ENCODE results near the gene HPS1. TPM values are rescaled to one million over a fixed set of nuclear protein-coding genes. Genes with fewer than 3 reads are reported as not detected.

HPS1 gene
- total and polyA plus RNA-seq, 2 of the 8 experiments (the other 6 are each of a cell fraction or from before 2014, with no cell fraction given) = 38.7 to 61.7 TPM

DNA sequence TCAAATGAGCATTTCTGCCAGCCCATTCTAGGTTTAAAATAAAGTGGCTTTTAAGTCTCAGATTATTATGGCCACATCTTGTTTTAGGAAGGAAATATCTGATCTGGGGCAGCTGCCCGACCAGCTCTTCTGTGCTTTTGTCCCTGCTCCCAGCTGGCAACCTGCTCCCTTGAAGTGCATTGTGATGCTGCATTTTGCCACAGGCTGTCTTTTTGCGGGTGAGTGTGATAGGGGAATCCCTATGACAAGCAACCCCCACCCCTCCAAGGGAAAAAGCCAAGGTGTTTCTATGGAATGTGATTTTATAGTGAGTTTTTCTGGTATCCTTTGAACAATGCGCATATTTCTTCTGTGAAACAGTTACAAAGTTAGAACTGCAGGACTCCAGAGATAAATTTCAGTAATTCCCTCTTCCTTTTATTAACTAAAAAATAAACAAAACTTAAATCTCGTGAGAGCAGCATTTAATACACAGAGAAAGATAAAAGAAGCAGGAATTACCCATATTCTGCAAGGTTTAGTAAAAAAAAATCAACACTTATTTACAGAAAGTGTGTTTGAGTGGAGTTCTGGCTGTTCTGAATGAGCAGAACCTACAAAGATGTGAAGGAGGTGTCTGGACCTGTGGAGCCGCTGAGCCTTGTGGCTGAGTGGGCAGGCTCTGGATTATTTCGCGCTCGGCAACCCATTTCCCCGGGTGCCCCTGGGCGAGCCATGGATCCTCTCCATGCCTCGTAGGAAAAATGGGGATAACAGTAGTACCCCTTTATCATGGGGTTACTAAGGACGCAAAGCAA, 10.1 kb upstream of the HPS1 start:
- Histone ChIP-seq H4K8ac (ENCODE audit: extremely low read depth, insufficient read depth, low read length) (no peak overlapping the region), H4K5ac (ENCODE audit: insufficient read length, low read depth, low read length) (peak overlapping the region; percentile 57), H3K23me2 (ENCODE audit: low read depth, low read length) (no peaks in the 10 kb centered on the region), H3K27me3 (replicated peaks in 1 of 4; ENCODE audit: control insufficient read depth in 3 of 4, extremely low read depth in 1 of 4, insufficient read depth in 3 of 4, low read length in 3 of 4) (no peaks in the 10 kb centered on the region), H3K18ac (ENCODE audit: extremely low read depth, low read length) (no peak overlapping the region; the same call in 1 of the 2 replicates), H2BK120ac (replicated peaks; ENCODE audit: low read depth, low read length) (no peak overlapping the region), H3K4me1 (replicated peaks in 1 of 4; ENCODE audit: control insufficient read depth in 3 of 4, insufficient read depth in 4 of 4, low read length in 3 of 4) (peaks cover 5 to 14% (median 11%) of the 10 kb centered on the region in 4 experiments), H3K36me3 (ENCODE audit: control insufficient read depth in 2 of 4, insufficient read depth in 4 of 4, low read length in 3 of 4) (no peaks in the 10 kb centered on the region), H3K9me3 (ENCODE audit: insufficient read depth in 2 of 2, low read depth in 1 of 2, low read length in 1 of 2) (no peaks in the 10 kb centered on the region), H3K79me2 (ENCODE audit: control insufficient read depth in 1 of 2, insufficient read depth in 2 of 2, low read length in 2 of 2) (no peaks in the 10 kb centered on the region), H2AK5ac (ENCODE audit: low read depth, low read length) (no peak overlapping the region), H2BK20ac (ENCODE audit: low read length) (no peak overlapping the region), H3K56ac (replicated peaks; ENCODE audit: insufficient read length, low read depth, low read length) (no peak overlapping the region), H2AFZ (ENCODE audit: low read length) (no peak overlapping the region), H3K4me3 (ENCODE audit: extremely low read depth in 1 of 4, insufficient read depth in 2 of 4, low read depth in 3 of 4, low read length in 4 of 4) (no peak overlapping the region), H2BK5ac (ENCODE audit: low read depth, low read length) (no peak overlapping the region), H4K20me1 (replicated peaks in 1 of 2; ENCODE audit: control insufficient read depth in 1 of 2, insufficient read depth in 2 of 2, low read length in 2 of 2) (no peaks in the 10 kb centered on the region), H3K23ac (ENCODE audit: insufficient read length) (no peak overlapping the region), H3K14ac (ENCODE audit: insufficient read length) (no peak overlapping the region), H4K91ac (replicated peaks; ENCODE audit: insufficient read length, low read length) (peak overlapping the region; percentile 10), H3K4ac (replicated peaks; ENCODE audit: insufficient read length, low read depth, low read length) (no peak overlapping the region), H3K27ac (ENCODE audit: low read depth, low read length) (no peak overlapping the region), H2BK15ac (ENCODE audit: low read length) (no peak overlapping the region), H3K9ac (replicated peaks in 1 of 4; ENCODE audit: extremely low read depth in 1 of 4, low read depth in 3 of 4, low read length in 3 of 4) (no peak overlapping the region), H3K79me1 (ENCODE audit: low read depth, low read length) (no peaks in the 10 kb centered on the region), H3K4me2 (ENCODE audit: insufficient read depth in 1 of 2, low read depth in 2 of 2, low read length in 2 of 2) (no peak overlapping the region; a peak in 1 of 4 replicates), H2BK12ac (ENCODE audit: low read depth, low read length) (no peak overlapping the region)
- TF ChIP-seq GTF2F1 (IDR thresholded peaks at IDR 0.05; ENCODE audit: borderline replicate concordance, low read depth, low read length) = no peak
- no peak for TF ChIP-seq RNF2 (IDR thresholded peaks at IDR 0.05; ENCODE audit: borderline replicate concordance, low read depth, low read length, missing control alignments, poor library complexity, severe bottlenecking)
- no peak for TF ChIP-seq RXRA (IDR thresholded peaks at IDR 0.05; ENCODE audit: insufficient read depth, low read depth, low read length)
- TF ChIP-seq FOSL1 (IDR thresholded peaks at IDR 0.05; ENCODE audit: insufficient read depth, low read depth, low read length) = no peak
- TF ChIP-seq, protein P1, sequence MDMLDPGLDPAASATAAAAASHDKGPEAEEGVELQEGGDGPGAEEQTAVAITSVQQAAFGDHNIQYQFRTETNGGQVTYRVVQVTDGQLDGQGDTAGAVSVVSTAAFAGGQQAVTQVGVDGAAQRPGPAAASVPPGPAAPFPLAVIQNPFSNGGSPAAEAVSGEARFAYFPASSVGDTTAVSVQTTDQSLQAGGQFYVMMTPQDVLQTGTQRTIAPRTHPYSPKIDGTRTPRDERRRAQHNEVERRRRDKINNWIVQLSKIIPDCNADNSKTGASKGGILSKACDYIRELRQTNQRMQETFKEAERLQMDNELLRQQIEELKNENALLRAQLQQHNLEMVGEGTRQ (IDR thresholded peaks at IDR 0.05; ENCODE audit: low read length) = no peak
- no peak for TF ChIP-seq CHD2 (IDR thresholded peaks at IDR 0.05; ENCODE audit: low read length)
- no peak for TF ChIP-seq YY1 (IDR thresholded peaks at IDR 0.05; ENCODE audit: low read depth, low read length)
- no peak for FAIRE-seq
- no peak for DNase-seq (ENCODE audit: low read depth in 1 of 2, low spot score in 2 of 2)
- WGBS, 2 experiments (ENCODE audit: extremely low coverage in 1 of 2, insufficient coverage in 1 of 2, insufficient read length in 1 of 2, insufficient replicate concordance in 2 of 2, low coverage in 1 of 2, low lambda C conversion rate in 2 of 2, missing lambda C conversion rate in 1 of 2) = 68% methylated on average over 12 of the region's 12 CpGs; no CpG with 5 or more reads in 1 of the 2 experiments
- POLR2A ChIA-PET (ENCODE audit: partially characterized antibody) = interaction anchor here (0.8 to 1.1 kb wide), 2 partner anchors 10 to 13 kb away, joined by 3 to 6 read pairs; partner anchors contain the start of gene HPS1
- CTCF ChIA-PET (ENCODE audit: partially characterized antibody) = interaction anchor here (1.1 to 1.7 kb wide), 5 partner anchors 8 to 790 kb away, joined by 3 to 7 read pairs (median 4); no protein-coding TSS in a partner anchor

All from H1 (cell line).